Calu3 (cell line): ENCODE data around the gene GLRX. TPM values are rescaled to one million over a fixed set of nuclear protein-coding genes. Genes with fewer than 3 reads are reported as not detected.

Source experiments
- BruUV-seq: library from RNA; stranded (reverse); fragments of 400-500 nt; replicated peaks from 2 replicates; lab custom pipeline; 2021; lab: Mats Ljungman, UMichigan
- CTCF ChIA-PET: fragments of 300-600 bp; sonication (Branson Sonifier 250); formaldehyde crosslinking; loops from one replicate; lab custom pipeline; 2022; ENCODE audit warnings: antibody characterized with exemption; lab: Charles Lee
- DNase-seq: peaks from one replicate; pipeline ENCODE4 v3.0.0; 2022
- H3K27ac Mint-ChIP-seq: one replicate; pipeline ENCODE4 v1.8.0; 2022; ENCODE audit warnings: mixed read lengths; ENCODE audit not compliant: unreplicated experiment
- H3K27me3 Mint-ChIP-seq: one replicate; pipeline ENCODE4 v1.8.0; 2022; ENCODE audit warnings: mixed read lengths; ENCODE audit not compliant: unreplicated experiment
- H3K36me3 Mint-ChIP-seq: one replicate; pipeline ENCODE4 v1.8.0; 2022; ENCODE audit warnings: mild to moderate bottlenecking, moderate library complexity, mixed read lengths; ENCODE audit not compliant: insufficient read depth, unreplicated experiment
- H3K4me1 Mint-ChIP-seq: one replicate; pipeline ENCODE4 v1.8.0; 2022; ENCODE audit warnings: mild to moderate bottlenecking, low read depth, mixed read lengths; ENCODE audit not compliant: unreplicated experiment
- H3K4me3 Mint-ChIP-seq: one replicate; pipeline ENCODE4 v1.8.0; 2022; ENCODE audit warnings: mild to moderate bottlenecking, low read depth, moderate library complexity, mixed read lengths; ENCODE audit not compliant: unreplicated experiment
- H3K9me3 Mint-ChIP-seq: one replicate; pipeline ENCODE4 v1.8.0; 2022; ENCODE audit warnings: low read depth, mixed read lengths; ENCODE audit not compliant: unreplicated experiment
- intact Hi-C: fragments of 100-400 bp; cut with micrococcal nuclease; formaldehyde crosslinking; loops from one replicate; pipeline ENCODE4 v1.10.0; 2022; ENCODE audit not compliant: unreplicated experiment
- total RNA-seq: library from RNA; stranded (reverse); gene quantifications from 2 replicates; pipeline ENCODE4 v1.2.3, GENCODE V29; 2022
- TF ChIP-seq, protein P1 (sequence below): fragments of 200-600 bp; IDR thresholded peaks from one replicate; pipeline ENCODE4 v1.8.0; 2022; ENCODE audit warnings: antibody characterized with exemption; ENCODE audit not compliant: unreplicated experiment

GLRX gene
- total RNA-seq, 1 experiment from 2014 or later = 27.9 TPM

DNA sequence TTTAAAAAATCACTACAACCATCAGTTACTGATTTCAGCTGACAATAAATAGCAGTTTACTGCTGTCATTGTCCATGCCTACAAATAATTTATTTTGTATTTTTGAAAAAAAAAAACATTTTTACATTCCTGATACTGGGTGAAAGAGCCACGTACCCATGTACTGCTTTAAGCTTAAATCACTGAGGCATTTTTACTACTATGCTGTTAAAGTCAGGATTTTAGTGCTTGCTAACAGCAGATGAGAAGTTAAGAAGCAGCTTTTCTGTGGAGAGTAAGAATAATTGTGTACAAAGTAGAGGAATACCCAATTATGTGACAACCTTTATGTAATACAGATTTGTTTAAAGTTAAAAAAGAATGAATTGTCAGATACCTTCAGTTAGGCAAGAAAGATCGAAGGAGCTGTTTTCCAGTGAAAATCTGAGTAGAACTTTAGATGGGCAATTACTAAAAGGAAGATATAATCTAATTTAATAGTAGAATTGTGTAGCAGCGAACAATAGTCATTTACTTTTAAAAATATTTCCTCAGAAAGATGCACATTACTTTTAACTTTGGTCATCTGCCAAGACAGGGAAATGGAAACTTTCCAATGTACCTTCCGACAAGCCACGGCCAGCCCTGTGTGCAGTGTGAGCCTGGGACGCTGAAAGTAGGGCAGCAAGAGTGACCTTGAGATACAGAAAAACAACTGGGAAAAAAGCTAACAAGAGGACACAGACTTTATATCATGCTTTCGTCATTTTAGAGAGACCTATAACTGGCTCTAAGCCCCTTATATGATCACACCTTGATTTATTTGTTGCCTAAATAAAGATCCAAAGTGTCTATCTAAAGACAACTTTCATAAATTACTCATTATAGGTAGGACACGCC, 51.5 kb downstream of the GLRX start:
- Mint-ChIP-seq H3K27me3 (no peaks in the 10 kb centered on the region), H3K4me1 (no peaks in the 10 kb centered on the region), H3K27ac (no peak overlapping the region), H3K36me3 (no peaks in the 10 kb centered on the region), H3K4me3 (no peak overlapping the region), H3K9me3 (no peaks in the 10 kb centered on the region)
- no peak for DNase-seq
- BruUV-seq = no TSS peak
- CTCF ChIA-PET = interaction anchor here (1.4 kb wide), 1 partner anchor 9 kb away, joined by 3 read pairs; no protein-coding TSS in a partner anchor
- intact Hi-C loops = no loop called here
- TF ChIP-seq, protein P1, sequence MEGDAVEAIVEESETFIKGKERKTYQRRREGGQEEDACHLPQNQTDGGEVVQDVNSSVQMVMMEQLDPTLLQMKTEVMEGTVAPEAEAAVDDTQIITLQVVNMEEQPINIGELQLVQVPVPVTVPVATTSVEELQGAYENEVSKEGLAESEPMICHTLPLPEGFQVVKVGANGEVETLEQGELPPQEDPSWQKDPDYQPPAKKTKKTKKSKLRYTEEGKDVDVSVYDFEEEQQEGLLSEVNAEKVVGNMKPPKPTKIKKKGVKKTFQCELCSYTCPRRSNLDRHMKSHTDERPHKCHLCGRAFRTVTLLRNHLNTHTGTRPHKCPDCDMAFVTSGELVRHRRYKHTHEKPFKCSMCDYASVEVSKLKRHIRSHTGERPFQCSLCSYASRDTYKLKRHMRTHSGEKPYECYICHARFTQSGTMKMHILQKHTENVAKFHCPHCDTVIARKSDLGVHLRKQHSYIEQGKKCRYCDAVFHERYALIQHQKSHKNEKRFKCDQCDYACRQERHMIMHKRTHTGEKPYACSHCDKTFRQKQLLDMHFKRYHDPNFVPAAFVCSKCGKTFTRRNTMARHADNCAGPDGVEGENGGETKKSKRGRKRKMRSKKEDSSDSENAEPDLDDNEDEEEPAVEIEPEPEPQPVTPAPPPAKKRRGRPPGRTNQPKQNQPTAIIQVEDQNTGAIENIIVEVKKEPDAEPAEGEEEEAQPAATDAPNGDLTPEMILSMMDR = no peak

DNA sequence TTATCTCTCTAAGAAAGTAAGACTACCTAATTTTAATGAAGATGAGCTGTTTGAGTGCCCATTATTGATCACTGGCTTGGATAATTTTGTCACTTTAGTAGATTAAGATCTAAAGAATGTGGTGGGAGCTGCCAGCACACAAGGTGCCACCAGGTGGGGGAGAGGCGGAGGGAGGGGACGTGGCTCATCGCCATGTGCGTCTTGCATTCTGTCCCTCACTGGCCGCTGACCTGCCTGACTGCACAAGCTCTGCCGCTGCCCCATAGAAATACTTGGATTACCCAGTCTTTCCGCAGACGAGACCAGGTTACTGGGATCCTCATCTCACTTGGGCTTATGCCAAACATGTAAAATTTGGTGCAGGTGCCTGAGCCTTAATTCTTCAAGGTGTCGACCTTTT, 53.8 kb downstream of the GLRX start:
- Mint-ChIP-seq H3K27ac (no peak overlapping the region), H3K4me1 (no peaks in the 10 kb centered on the region), H3K4me3 (no peak overlapping the region), H3K27me3 (no peaks in the 10 kb centered on the region), H3K9me3 (no peaks in the 10 kb centered on the region), H3K36me3 (no peaks in the 10 kb centered on the region)
- intact Hi-C loops = no loop called here
- no peak for DNase-seq
- no TSS peak for BruUV-seq
- CTCF ChIA-PET = no interaction called here
- TF ChIP-seq, protein P1 = no peak

DNA sequence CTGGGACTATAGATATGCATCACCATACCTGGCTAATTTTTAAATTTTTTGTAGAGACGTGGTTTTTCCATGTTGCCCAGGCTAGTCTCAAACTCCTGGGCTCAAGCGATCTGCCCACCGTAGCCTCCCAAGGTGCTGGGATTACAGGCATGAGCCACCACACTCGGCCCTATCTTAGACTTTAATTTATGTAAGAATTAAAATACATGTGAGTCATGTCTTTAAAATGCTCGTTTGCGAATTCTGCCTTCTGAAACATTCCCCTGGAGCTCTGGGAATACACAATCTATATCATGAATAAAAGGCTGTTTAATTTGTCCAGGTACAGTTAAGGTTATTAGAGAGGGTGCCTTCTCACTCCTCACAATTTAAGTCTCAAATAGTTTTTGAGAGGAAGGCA, 58.6 kb downstream of the GLRX start:
- CTCF ChIA-PET = interaction anchor here (0.8 to 1.3 kb wide), 2 partner anchors 71 to 98 kb away, joined by 3 to 4 read pairs; no protein-coding TSS in a partner anchor
- no peaks in the 10 kb centered on the region for H3K27me3 Mint-ChIP-seq
- no TSS peak for BruUV-seq
- no peak overlapping the region for H3K27ac Mint-ChIP-seq
- intact Hi-C loops = loop anchor here (2.0 kb wide), 1 partner anchor 99 kb away; no protein-coding TSS in a partner anchor
- TF ChIP-seq, protein P1 = no peak
- H3K36me3 Mint-ChIP-seq = no peaks in the 10 kb centered on the region
- no peak for DNase-seq
- H3K9me3 Mint-ChIP-seq = no peaks in the 10 kb centered on the region
- H3K4me3 Mint-ChIP-seq = no peak overlapping the region
- peaks cover 26% of the 10 kb centered on the region for H3K4me1 Mint-ChIP-seq

Other genes starting within 250 kb of the GLRX start
- 0.17 and 0.24 TPM in 2 replicates for gene GPR150, start 202.6 kb downstream of the GLRX start, total RNA-seq
- 1.8 and 2.9 TPM in 2 replicates for gene RFESD, start 175.9 kb downstream of the GLRX start, total RNA-seq
- gene SPATA9, start 139.7 kb downstream of the GLRX start, total RNA-seq = 0.44 TPM in 1 of 2 replicates, not detected in the other
- 29.5 and 41.1 TPM in 2 replicates for gene RHOBTB3, start 91.4 kb downstream of the GLRX start, total RNA-seq
- 56.2 and 57.7 TPM in 2 replicates for gene ELL2, start 139.1 kb upstream of the GLRX start, total RNA-seq